PFSK-1 (cell line): Measurements from ENCODE around the gene PXDN.
A peak's percentile ranks its signal among the peaks of the same experiment; 100 is the strongest.

Experiments
- POLR2AphosphoS5 ChIP-seq: IDR thresholded peaks from 2 replicates; pipeline ENCODE4 v1.6.1; 2012; ENCODE audit warnings: low read depth, mild to moderate bottlenecking, control low read depth, low read length, moderate library complexity
- REST ChIP-seq, 2 experiments: IDR thresholded peaks; 2 replicates each; pipeline versions ENCODE4 v1.6.1 to v1.8.0; 2011 to 2012; ENCODE audit warnings: low read depth in 2 of 2, low read length in 2 of 2, control low read depth in 1 of 2, inconsistent platforms in 1 of 2, mild to moderate bottlenecking in 1 of 2, moderate library complexity in 1 of 2; ENCODE audit not compliant: insufficient read depth in 1 of 2
- TAF1 ChIP-seq: IDR thresholded peaks from 2 replicates; pipeline ENCODE4 v1.6.1; 2012; ENCODE audit warnings: low read length, control low read depth, borderline replicate concordance; ENCODE audit not compliant: insufficient read depth

- TF ChIP-seq POLR2AphosphoS5 (0 out of 2 replicates have a peak, but pooled peaks have one; percentile 74), REST (IDR thresholded peaks at IDR 0.05; ENCODE audit: insufficient read depth in 1 of 2, low read depth in 2 of 2, low read length in 2 of 2) (no peak), TAF1 (no peak)
Observed at GRCh38 chr2:1696472-1696871, 47.8 kb downstream of the PXDN start.
